Upper lobe of right lung (tissue), 1 donor: Measurements from ENCODE around the gene EML6. TPM values are rescaled to one million over a fixed set of nuclear protein-coding genes. Genes with fewer than 3 reads are reported as not detected.
"Not testable (repeated sequence)": the region's sequence is repeated elsewhere in the genome, so short reads cannot be mapped to it uniquely, and the experiment has no call there.

Source experiments
- ATAC-seq: fragments of 200-7000 bp; cut with Tn5 transposase; one replicate; pipeline ENCODE4 v1.9.1; 2020; ENCODE audit warnings: mild to moderate bottlenecking, moderate library complexity
- DNase-seq: peaks from one replicate; pipeline ENCODE4 v3.0.0-alpha.2; 2020
- H3K27ac ChIP-seq: fragments of 200-600 bp; one replicate; pipeline ENCODE4 v1.8.0; 2022
- H3K27me3 ChIP-seq: fragments of 200-600 bp; one replicate; pipeline ENCODE4 v1.8.0; 2022; ENCODE audit warnings: mild to moderate bottlenecking
- H3K36me3 ChIP-seq: fragments of 200-600 bp; one replicate; pipeline ENCODE4 v1.8.0; 2022
- H3K4me1 ChIP-seq: fragments of 200-600 bp; one replicate; pipeline ENCODE4 v1.8.0; 2022
- H3K4me3 ChIP-seq: fragments of 200-600 bp; one replicate; pipeline ENCODE4 v1.8.0; 2022; ENCODE audit warnings: mild to moderate bottlenecking
- H3K9me3 ChIP-seq: fragments of 200-600 bp; one replicate; pipeline ENCODE4 v1.8.0; 2022
- intact Hi-C: fragments of 100-400 bp; cut with DNase I; formaldehyde crosslinking; loops from one replicate; pipeline ENCODE4 v1.11.0; 2022
- total RNA-seq: library from RNA; stranded (reverse); fragmentation: NEBNext Ultra II Directional; extraction: Animal tissue kit (Norgen Biotek cat#: 25700); gene quantifications from one replicate; pipeline ENCODE4 v1.2.1, GENCODE V29; 2021
- TF ChIP-seq, protein P1 (sequence below): fragments of 200-600 bp; IDR thresholded peaks from one replicate; pipeline ENCODE4 v1.8.0; 2022; ENCODE audit warnings: antibody characterized with exemption
- donor health status: DM: no; HTN: yes; CAD: no; lungs with severe emphysema.

EML6 gene
- total RNA-seq, 1 donor from 2014 or later, result 1.4 TPM

DNA sequence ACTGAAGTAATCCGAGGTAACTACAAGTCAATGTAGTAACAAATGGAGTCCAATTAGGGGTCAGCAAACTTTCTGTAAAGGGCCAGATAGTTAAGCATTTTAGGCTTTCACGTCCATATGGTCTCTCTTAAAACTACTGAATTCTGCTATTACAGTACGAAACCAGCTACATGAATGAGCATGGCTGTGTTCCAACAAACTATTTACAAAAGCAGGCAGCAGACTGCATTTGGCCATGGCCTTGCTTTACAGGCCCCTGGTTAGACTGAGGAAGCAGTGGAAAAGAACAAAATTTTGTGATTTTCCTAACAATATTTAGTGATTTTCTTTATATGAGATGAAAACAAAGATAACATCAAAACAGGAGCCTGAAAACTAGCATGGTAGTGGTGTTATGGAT lies 262.8 kb downstream of the EML6 start:
- TF ChIP-seq, protein P1, sequence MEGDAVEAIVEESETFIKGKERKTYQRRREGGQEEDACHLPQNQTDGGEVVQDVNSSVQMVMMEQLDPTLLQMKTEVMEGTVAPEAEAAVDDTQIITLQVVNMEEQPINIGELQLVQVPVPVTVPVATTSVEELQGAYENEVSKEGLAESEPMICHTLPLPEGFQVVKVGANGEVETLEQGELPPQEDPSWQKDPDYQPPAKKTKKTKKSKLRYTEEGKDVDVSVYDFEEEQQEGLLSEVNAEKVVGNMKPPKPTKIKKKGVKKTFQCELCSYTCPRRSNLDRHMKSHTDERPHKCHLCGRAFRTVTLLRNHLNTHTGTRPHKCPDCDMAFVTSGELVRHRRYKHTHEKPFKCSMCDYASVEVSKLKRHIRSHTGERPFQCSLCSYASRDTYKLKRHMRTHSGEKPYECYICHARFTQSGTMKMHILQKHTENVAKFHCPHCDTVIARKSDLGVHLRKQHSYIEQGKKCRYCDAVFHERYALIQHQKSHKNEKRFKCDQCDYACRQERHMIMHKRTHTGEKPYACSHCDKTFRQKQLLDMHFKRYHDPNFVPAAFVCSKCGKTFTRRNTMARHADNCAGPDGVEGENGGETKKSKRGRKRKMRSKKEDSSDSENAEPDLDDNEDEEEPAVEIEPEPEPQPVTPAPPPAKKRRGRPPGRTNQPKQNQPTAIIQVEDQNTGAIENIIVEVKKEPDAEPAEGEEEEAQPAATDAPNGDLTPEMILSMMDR, result no peak
- H3K27me3 ChIP-seq, result no peaks in the 10 kb centered on the region
- no peak overlapping the region for H3K4me3 ChIP-seq
- H3K9me3 ChIP-seq, result no peaks in the 10 kb centered on the region
- intact Hi-C loops, result no loop called here
- DNase-seq (no peak), ATAC-seq (no peak)
- no peak overlapping the region for H3K27ac ChIP-seq
- H3K36me3 ChIP-seq, result peaks cover 31% of the 10 kb centered on the region
- peaks cover 17% of the 10 kb centered on the region for H3K4me1 ChIP-seq

- H3K36me3 ChIP-seq, result peaks cover 20% of the 10 kb centered on the region
- intact Hi-C loops, result no loop called here
- peaks cover 9% of the 10 kb centered on the region for H3K4me1 ChIP-seq
- H3K9me3 ChIP-seq, result no peaks in the 10 kb centered on the region
- DNase-seq (no peak), ATAC-seq (no peak)
- TF ChIP-seq, protein P1, result no peak
- H3K27ac ChIP-seq, result no peak overlapping the region
- no peaks in the 10 kb centered on the region for H3K27me3 ChIP-seq
- no peak overlapping the region for H3K4me3 ChIP-seq
Measured at GRCh38 chr2:54988612-54989011, 265.1 kb downstream of the EML6 start.

DNA sequence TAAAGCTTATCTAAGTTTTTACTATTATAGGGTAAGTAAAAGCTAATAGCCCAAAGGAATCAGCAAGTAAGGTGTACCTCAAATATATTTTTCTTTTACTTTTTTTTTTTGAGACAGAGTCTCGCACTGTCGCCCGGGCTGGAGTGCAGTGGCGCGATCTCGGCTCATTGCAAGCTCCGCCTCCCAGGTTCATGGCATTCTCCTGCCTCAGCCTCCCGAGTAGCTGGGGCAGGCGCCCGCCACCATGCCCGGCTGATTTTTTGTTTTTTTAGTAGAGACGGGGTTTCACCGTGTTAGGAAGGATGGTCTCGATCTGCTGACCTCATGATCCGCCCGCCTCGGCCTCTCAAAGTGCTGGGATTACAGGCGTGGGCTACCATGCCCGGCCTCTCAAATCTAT lies 267.2 kb downstream of the EML6 start:
- H3K4me1 ChIP-seq, intact Hi-C loops, H3K4me3 ChIP-seq, ATAC-seq, DNase-seq, H3K9me3 ChIP-seq, H3K27ac ChIP-seq, H3K27me3 ChIP-seq: not testable (repeated sequence)
- peaks cover 16% of the 10 kb centered on the region for H3K36me3 ChIP-seq

DNA sequence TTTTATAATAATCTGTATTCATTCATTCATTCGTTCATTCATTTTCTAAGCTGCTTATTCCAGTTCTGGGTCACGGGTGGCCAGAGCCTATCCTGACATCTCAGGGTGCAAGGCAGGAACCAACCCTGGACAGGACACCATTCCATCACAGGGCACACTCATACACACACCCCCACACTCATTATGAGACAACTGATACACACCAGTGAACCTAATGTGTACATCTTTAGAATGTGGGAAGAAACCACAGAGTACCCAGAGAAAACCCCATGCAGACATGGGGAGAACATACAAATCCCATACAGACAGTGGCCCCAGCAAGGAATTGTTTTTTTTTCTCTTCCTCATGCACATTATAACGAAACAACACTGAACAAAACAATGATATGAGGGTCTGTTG lies 272.1 kb downstream of the EML6 start:
- TF ChIP-seq, protein P1, result no peak
- DNase-seq, result no peak
- no peak for ATAC-seq
- Histone ChIP-seq H3K36me3 (no peaks in the 10 kb centered on the region), H3K27ac (no peak overlapping the region), H3K27me3 (no peaks in the 10 kb centered on the region), H3K9me3 (no peaks in the 10 kb centered on the region), H3K4me3 (no peak overlapping the region), H3K4me1 (peaks cover 44% of the 10 kb centered on the region)
- intact Hi-C loops, result no loop called here

DNA sequence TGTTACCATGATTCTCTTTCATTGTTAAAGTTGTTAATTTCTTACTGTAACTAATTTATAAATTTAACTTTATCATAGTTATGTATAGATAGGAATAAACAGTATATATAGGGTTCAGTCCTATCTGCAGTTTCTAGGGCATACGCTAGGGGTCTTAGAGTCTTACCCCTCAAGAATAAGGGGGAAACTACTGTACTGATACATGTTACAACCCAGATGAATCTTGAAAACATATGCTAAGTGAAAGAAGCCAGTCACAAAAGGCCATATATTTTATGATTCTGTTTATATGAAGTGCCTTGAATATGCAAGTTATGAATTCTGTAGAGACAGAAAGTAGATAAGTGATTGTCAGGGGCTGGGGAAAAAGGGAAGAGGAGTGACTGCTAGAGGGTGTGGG lies 274.4 kb downstream of the EML6 start:
- no peak for ATAC-seq

GRCh38 chr2:54999182-54999581 lies 275.7 kb downstream of the EML6 start:
- peaks cover 46% of the 10 kb centered on the region for H3K4me1 ChIP-seq
- H3K27me3 ChIP-seq, result no peaks in the 10 kb centered on the region
- intact Hi-C loops, result no loop called here
- ATAC-seq (no peak), DNase-seq (no peak)
- no peak overlapping the region for H3K4me3 ChIP-seq
- H3K27ac ChIP-seq, result no peak overlapping the region
- no peaks in the 10 kb centered on the region for H3K9me3 ChIP-seq
- TF ChIP-seq, protein P1, result no peak
- H3K36me3 ChIP-seq, result no peaks in the 10 kb centered on the region

More for the DNA sequence above, 274.4 kb downstream of the EML6 start:
- intact Hi-C loops, result no loop called here
- Histone ChIP-seq H3K27ac (no peak overlapping the region), H3K36me3 (no peaks in the 10 kb centered on the region), H3K4me3 (no peak overlapping the region), H3K9me3 (no peaks in the 10 kb centered on the region), H3K4me1 (peaks cover 55% of the 10 kb centered on the region), H3K27me3 (no peaks in the 10 kb centered on the region)
- no peak for DNase-seq
- TF ChIP-seq, protein P1, result no peak
